NCI-H82 treated with DMSO at 0.1 percent for 48 hours (cell line): ENCODE measurements around the gene MYCBPAP.

ENCODE experiments used
- DNase-seq: peaks from one replicate; lab custom pipeline; 2025; ENCODE audit not compliant: unreplicated experiment; lab: John Stamatoyannopoulos, UW

Gene MYCBPAP

GRCh38 chr17:50568659-50569058 is 60.4 kb downstream of the MYCBPAP start:
- no peak for DNase-seq

GRCh38 chr17:50569592-50569991 is 61.4 kb downstream of the MYCBPAP start:
- no peak for DNase-seq

- DNase-seq, result no peak
Measured at GRCh38 chr17:50570032-50570431, 61.8 kb downstream of the MYCBPAP start.

GRCh38 chr17:50570528-50570927 is 62.3 kb downstream of the MYCBPAP start:
- peak; percentile 86 for DNase-seq

DNA sequence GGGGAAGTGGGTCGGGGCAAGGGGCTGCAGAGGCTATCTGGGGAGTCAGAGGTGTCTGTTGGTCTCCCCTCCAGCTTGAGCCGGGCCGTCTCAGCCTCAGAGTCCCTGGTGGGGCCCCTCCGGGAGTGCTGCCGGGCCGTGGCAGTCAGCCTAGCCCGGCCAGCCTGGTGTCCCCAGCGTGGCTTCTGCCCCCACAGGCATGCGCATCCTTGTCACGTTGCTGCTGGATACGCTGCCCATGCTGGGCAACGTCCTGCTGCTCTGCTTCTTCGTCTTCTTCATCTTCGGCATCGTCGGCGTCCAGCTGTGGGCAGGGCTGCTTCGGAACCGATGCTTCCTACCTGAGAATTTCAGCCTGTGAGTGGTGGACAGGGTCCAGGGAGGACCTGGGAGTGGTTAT is 63.4 kb downstream of the MYCBPAP start:
- DNase-seq, result no peak

- no peak for DNase-seq
Measured at GRCh38 chr17:50572541-50572940, 64.3 kb downstream of the MYCBPAP start.

- DNase-seq, result peak; percentile 98
Measured at GRCh38 chr17:50573866-50574611, 65.8 kb downstream of the MYCBPAP start.

DNA sequence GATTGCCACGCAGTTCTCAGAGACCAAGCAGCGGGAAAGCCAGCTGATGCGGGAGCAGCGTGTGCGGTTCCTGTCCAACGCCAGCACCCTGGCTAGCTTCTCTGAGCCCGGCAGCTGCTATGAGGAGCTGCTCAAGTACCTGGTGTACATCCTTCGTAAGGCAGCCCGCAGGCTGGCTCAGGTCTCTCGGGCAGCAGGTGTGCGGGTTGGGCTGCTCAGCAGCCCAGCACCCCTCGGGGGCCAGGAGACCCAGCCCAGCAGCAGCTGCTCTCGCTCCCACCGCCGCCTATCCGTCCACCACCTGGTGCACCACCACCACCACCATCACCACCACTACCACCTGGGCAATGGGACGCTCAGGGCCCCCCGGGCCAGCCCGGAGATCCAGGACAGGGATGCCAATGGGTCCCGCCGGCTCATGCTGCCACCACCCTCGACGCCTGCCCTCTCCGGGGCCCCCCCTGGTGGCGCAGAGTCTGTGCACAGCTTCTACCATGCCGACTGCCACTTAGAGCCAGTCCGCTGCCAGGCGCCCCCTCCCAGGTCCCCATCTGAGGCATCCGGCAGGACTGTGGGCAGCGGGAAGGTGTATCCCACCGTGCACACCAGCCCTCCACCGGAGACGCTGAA is 67.5 kb downstream of the MYCBPAP start:
- DNase-seq, result no peak

DNA sequence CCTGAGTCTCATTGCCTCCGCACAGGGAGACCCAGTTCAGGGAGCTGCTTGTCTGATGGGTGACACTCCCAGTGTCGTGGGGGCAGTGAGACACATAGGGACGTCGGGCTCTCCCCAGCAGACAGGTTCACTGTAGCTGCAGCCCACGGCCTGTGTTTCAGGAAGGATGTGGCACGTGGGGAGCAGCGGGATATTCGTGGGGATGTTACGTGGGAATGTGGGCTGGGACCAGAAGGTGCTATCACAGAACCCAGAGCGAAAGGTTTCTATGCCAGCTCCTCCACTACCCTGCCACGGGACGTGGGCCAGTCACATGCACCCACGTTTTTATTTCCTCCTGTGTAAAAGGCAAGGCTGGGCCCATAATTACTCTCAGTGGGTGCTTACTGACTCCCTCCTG is 68.6 kb downstream of the MYCBPAP start:
- DNase-seq, result no peak

GRCh38 chr17:50577451-50577954 is 69.3 kb downstream of the MYCBPAP start:
- DNase-seq, result no peak

- no peak for DNase-seq
Measured at GRCh38 chr17:50578173-50578572, 69.9 kb downstream of the MYCBPAP start.

- DNase-seq, result no peak
Measured at GRCh38 chr17:50579399-50579798, 71.2 kb downstream of the MYCBPAP start.

- no peak for DNase-seq
Measured at GRCh38 chr17:50580646-50581045, 72.4 kb downstream of the MYCBPAP start.
